K562 (cell line): ENCODE data around the gene SLC26A3. TPM values are rescaled to one million over a fixed set of nuclear protein-coding genes. Genes with fewer than 3 reads are reported as not detected.

Experiments
- CTCF ChIP-seq, 3 experiments: IDR thresholded peaks in 2 of 3; conservative IDR thresholded peaks in 1 of 3; 2 replicates each; pipeline ENCODE4 v1.5.1; 2011 to 2012; ENCODE audit warnings: low read length in 3 of 3, mild to moderate bottlenecking in 3 of 3, control low read depth in 2 of 3, improper control_type of control experiment in 1 of 3, inconsistent platforms in 1 of 3, low read depth in 1 of 3, mixed read lengths in 1 of 3, moderate library complexity in 1 of 3; ENCODE audit not compliant: insufficient read depth in 2 of 3
- LCOR ChIP-seq: sonication (generic); formaldehyde crosslinking; IDR thresholded peaks from 2 replicates; pipeline ENCODE4 v1.8.0; 2022; ENCODE audit warnings: mild to moderate bottlenecking, missing genetic modification reagents
- MEF2D ChIP-seq: conservative IDR thresholded peaks from 2 replicates; pipeline ENCODE4 v1.6.1; 2016; ENCODE audit warnings: low read depth, missing genetic modification characterization, missing compliant biosample characterization
- RCOR1 ChIP-seq, 2 experiments: IDR thresholded peaks; 2 replicates each; pipeline ENCODE4 v1.6.1; 2012; ENCODE audit warnings: low read depth in 2 of 2, low read length in 2 of 2, borderline replicate concordance in 1 of 2, improper control_type of control experiment in 1 of 2
- SMC3 ChIP-seq: conservative IDR thresholded peaks from 2 replicates; pipeline ENCODE4 v1.6.1; 2011; ENCODE audit warnings: low read depth, low read length, improper control_type of control experiment; ENCODE audit not compliant: insufficient read depth
- ZNF274 ChIP-seq: IDR thresholded peaks from 2 replicates; pipeline ENCODE4 v1.6.1; 2011; ENCODE audit warnings: low read depth, mild to moderate bottlenecking, low read length, moderate library complexity, borderline replicate concordance
- polyA plus RNA-seq, 8 experiments: library from polyadenylated mRNA; depleted of rRNA in 4 of 8; stranded (reverse) in 5 of 8; unstranded in 3 of 8; fragments of >200 nt; fragmentation: Nextera tagmentation in 2 of 8; fragmentation: Illumina TruSeq in 1 of 8; extraction: Ambion mirVana in 2 of 8; extraction: Trizol in 1 of 8; gene quantifications; 2 replicates each; pipeline versions ENCODE4 v1.2.1 to v1.2.3, GENCODE V29; 2011 to 2014; ENCODE audit warnings: inconsistent platforms in 1 of 8, missing spikeins in 1 of 8
- total RNA-seq, 7 experiments: library from RNA; depleted of rRNA in 6 of 7; stranded (reverse); fragments of >200 nt in 6 of 7; fragmentation: Illumina TruSeq in 2 of 7; extraction: Trizol in 2 of 7; gene quantifications; 2 replicates each; pipeline versions ENCODE4 v1.2.1 to v1.2.3, GENCODE V29; 2011 to 2021; ENCODE audit warnings: low replicate concordance in 1 of 7
- TF ChIP-seq, protein P1 (sequence below): fragments of 450-650 bp; IDR thresholded peaks from 2 replicates; pipeline ENCODE4 v1.6.1; 2016

The SLC26A3 gene
- total and polyA plus RNA-seq, 9 of the 15 experiments (the other 6 are each of a cell fraction or from before 2014, with no cell fraction given) = 0.86 TPM; not detected in 8

DNA sequence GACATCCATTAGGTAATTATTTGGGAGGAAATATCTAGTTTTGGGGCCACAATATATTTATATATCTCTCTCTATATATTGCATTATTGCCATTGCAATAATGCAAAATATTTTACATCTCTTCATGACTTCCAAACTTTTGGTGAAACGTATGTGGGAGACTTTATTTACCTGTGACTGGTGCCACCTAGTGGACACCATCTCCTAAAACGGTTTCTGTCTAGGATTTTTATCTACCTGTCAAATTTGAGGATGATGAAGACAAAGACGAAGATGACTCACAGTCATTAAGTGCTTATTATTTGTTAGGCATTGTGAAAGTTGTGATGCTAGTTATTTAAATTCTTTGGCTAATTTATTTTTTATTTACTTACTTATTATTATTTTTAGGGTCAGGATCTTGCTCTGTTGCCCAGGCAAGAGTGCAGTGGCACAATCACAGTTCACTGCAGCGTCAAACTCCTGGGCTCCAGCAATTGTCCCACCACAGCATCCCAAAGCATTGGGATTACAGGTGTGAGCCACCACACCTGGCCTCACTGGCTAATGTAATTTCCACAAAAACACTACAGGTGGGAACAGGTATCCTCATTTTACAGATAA, 77.8 kb downstream of the SLC26A3 start (continued):
- peak; percentile 56 to 91 (median 79); a peak in 5 of 6 replicates for TF ChIP-seq CTCF (IDR thresholded peaks at IDR 0.05 in 2 of 3, conservative IDR thresholded peaks at IDR 0.05 in 1 of 3; ENCODE audit: insufficient read depth in 2 of 3, low read depth in 1 of 3, low read length in 3 of 3)
- no peak for TF ChIP-seq MEF2D (tag)
- TF ChIP-seq, protein P1, sequence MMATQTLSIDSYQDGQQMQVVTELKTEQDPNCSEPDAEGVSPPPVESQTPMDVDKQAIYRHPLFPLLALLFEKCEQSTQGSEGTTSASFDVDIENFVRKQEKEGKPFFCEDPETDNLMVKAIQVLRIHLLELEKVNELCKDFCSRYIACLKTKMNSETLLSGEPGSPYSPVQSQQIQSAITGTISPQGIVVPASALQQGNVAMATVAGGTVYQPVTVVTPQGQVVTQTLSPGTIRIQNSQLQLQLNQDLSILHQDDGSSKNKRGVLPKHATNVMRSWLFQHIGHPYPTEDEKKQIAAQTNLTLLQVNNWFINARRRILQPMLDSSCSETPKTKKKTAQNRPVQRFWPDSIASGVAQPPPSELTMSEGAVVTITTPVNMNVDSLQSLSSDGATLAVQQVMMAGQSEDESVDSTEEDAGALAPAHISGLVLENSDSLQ = peak; percentile 57
- TF ChIP-seq LCOR (CRISPR knock-in tag) = peak; percentile 88
- TF ChIP-seq SMC3 = peak; percentile 74; the same call in 1 of the 2 replicates
- TF ChIP-seq ZNF274 = no peak
- 0 out of 4 replicates have a peak, but pooled peaks of 1 of the 2 experiments have one; percentile 61 for TF ChIP-seq RCOR1 (IDR thresholded peaks at IDR 0.05; ENCODE audit: borderline replicate concordance in 1 of 2, low read depth in 2 of 2, low read length in 2 of 2)
- TF ChIP-seq, all 486 proteins: peak for 35
